GM12865 (cell line): ENCODE measurements around the gene SEMA5A.

ENCODE experiments used
- DNase-seq: peaks from one replicate; pipeline ENCODE4 v3.0.0; 2010; ENCODE audit warnings: low read depth
- H3K4me3 ChIP-seq: 2 replicates; pipeline ENCODE4 v1.5.1; 2011; ENCODE audit warnings: mild to moderate bottlenecking, low read depth, low read length, control low read depth
- TF ChIP-seq, protein P1 (sequence below): IDR thresholded peaks from 2 replicates; pipeline ENCODE4 v1.5.1; 2011; ENCODE audit warnings: low read length, control low read depth, low read depth, inconsistent platforms; ENCODE audit not compliant: insufficient read depth; ENCODE audit errors: missing control alignments

Gene SEMA5A

DNA sequence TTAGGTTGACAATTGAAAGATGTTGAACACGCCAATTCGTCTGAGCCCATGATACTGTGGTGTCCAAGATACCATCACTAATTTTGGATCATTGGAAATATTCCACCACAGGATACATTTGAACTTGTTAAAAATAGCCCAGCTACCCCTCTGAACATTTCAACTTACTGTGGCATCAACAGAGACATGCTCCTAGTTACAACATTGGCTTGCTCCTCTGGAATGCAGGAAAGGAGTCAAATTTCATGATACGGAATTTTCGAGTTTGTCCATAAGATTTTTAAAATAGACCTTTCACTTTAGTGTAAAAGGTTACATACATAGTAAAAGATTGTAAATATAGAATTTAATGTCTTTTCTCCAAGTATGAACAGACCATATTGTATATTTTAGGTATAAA lies 12.8 kb downstream of the SEMA5A start:
- TF ChIP-seq, protein P1, sequence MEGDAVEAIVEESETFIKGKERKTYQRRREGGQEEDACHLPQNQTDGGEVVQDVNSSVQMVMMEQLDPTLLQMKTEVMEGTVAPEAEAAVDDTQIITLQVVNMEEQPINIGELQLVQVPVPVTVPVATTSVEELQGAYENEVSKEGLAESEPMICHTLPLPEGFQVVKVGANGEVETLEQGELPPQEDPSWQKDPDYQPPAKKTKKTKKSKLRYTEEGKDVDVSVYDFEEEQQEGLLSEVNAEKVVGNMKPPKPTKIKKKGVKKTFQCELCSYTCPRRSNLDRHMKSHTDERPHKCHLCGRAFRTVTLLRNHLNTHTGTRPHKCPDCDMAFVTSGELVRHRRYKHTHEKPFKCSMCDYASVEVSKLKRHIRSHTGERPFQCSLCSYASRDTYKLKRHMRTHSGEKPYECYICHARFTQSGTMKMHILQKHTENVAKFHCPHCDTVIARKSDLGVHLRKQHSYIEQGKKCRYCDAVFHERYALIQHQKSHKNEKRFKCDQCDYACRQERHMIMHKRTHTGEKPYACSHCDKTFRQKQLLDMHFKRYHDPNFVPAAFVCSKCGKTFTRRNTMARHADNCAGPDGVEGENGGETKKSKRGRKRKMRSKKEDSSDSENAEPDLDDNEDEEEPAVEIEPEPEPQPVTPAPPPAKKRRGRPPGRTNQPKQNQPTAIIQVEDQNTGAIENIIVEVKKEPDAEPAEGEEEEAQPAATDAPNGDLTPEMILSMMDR = no peak
- no peak overlapping the region for H3K4me3 ChIP-seq

DNA sequence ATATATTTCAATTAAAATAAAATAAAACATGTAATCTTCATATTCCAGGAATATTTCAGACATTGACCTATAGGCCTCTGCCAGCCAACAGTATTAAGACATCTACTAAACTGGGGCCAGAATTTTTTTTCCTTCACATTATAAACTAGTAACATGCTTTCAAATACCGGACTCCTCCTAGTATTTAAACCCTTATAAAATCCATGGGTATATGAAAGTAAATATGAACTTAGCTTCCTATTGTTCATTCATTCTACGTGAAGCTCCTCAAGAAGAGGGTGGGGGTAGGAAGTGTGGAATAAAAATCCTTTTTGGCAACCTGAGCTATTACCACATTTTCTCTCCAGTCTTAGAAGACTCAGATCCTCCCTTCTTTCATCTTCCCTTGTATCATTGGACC lies 16.4 kb downstream of the SEMA5A start:
- DNase-seq = no peak
- no peak overlapping the region for H3K4me3 ChIP-seq
- TF ChIP-seq, protein P1 = no peak

More for the DNA sequence above, 12.8 kb downstream of the SEMA5A start:
- no peak for DNase-seq

DNA sequence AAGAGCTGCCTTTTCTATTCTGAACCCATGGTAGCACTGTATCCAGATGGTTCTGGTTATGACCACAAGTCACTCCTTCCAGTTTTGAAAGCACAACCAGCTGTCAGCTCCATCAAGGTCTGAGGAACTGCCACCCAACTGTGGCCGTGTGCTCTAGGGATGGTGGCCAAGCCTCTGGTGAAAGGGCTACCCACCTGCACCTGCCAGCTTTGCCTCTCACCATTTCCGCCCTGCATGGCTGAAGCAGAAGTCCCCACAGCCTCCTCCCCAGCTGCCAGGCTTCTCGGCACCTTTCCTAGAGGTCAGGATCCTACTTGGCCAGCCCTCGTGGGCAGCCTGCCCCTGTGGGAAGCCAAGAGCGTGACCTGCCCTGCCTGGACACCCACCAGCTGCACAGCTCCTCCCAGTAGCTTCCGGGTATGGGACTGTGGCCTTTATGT lies 16.8 kb downstream of the SEMA5A start:
- TF ChIP-seq, protein P1 = no peak
- DNase-seq = peak; percentile 18
- no peak overlapping the region for H3K4me3 ChIP-seq

DNA sequence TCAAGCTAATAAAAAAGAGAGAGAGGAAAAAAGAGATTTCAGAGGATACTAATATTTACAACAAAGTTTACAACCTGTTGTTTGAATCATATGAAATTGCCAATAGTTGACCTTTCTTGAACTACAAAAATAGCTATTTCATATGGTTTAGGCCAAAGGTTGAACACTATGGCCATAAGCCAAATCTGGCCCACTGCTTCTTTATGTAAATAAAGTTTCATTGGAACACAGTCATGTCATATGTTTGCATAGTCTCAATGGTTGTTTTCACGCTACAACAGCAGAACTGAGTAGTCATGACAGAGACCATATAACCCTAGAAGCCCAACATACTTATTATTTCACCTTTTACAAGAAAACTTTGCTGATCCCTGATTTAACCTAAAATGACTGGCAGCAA lies 20.9 kb downstream of the SEMA5A start:
- TF ChIP-seq, protein P1 = no peak
- no peak for DNase-seq
- no peak overlapping the region for H3K4me3 ChIP-seq

DNA sequence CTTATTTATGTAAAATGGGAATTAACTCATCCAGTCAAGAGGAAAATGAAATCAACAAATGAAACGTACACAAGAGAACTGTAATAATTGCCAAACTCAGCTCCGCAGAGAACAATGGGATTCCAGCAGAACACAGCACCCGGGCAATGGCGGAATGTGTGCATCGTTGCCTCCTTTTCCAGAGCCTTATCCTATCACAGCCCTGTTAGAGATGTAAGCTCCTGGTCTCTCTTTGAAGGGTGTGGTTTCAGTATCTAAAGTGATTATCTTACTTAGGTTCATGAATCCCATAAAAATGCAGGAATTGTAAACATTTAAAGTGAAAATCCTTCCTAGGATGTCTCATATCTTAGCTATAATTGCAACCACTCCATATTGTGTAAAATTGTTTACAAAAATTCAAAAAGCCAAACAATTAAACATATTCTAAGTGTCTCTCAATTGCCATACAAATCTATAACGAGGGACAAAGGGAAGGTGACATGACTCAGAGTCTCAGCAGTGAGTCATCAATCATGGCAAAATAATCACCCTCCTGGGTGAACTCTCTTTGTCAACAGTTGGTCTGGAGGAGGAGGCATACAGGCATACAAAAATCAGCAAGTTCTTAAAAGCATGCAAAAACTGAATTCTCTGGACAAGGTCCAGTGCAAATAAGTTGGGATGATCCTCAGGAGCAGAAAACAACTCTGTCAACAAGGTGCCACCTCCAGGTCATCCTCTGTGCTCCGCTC lies 22.6 kb downstream of the SEMA5A start:
- H3K4me3 ChIP-seq = no peak overlapping the region
- DNase-seq = no peak
- TF ChIP-seq, protein P1 = no peak

DNA sequence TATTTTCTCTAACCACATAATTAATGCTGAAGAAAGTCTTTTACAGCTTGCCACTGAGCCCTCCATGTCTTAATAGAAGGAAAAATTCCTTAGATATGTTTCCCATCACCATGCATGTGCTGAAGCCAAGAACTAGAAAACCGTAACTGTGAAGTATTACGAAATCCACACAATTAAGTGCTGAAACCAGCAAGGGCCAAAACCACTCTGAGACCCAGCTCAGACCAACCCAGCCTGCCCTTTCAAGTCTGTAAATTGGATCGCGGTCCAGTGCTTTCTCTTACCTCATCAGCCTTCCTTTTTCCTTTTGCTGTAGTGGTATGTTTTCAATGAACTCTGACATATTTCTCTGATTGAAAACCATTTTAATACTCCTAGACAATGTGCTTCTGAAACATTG lies 26.3 kb downstream of the SEMA5A start:
- TF ChIP-seq, protein P1 = no peak
- no peak overlapping the region for H3K4me3 ChIP-seq
- peak; percentile 38 for DNase-seq

DNA sequence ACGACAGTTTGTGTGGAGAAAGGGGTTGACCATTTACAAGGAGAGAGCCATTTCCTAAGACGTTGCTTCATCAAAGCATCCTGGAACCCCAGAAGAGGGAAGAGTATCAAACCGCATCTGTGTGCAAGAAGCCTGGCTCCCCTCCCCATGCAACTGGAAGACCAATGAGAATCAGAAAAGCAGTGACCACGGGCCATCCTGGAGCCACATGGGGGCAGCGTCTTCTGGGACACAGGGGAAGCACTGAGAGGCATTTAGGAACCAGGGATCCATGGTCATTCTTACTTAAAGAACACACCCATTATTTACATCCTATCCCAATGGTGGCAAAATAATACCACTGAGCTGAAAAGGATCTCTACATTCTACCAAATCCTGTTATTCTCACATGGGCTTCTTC lies 29.3 kb downstream of the SEMA5A start:
- DNase-seq = no peak
- no peak overlapping the region for H3K4me3 ChIP-seq
- TF ChIP-seq, protein P1 = no peak
